ENCODE results near the gene NPPB.

The NPPB gene

GRCh38 chr1:11874624-11875023, 15.9 kb upstream of the NPPB start:
- TF ChIP-seq CTCF (IDR thresholded peaks at IDR 0.05; ENCODE audit: borderline replicate concordance, insufficient read depth, low read depth, low read length) = no peak

GRCh38 chr1:11874258-11874562, 15.5 kb upstream of the NPPB start:
- no peak overlapping the region for H3K4me3 ChIP-seq (ENCODE audit: low read depth, low read length)
- no peak for TF ChIP-seq CTCF (IDR thresholded peaks at IDR 0.05; ENCODE audit: borderline replicate concordance, insufficient read depth, low read depth, low read length)

More at GRCh38 chr1:11874624-11875023, 15.9 kb upstream of the NPPB start:
- no peak overlapping the region for H3K4me3 ChIP-seq (ENCODE audit: low read depth, low read length)

DNA sequence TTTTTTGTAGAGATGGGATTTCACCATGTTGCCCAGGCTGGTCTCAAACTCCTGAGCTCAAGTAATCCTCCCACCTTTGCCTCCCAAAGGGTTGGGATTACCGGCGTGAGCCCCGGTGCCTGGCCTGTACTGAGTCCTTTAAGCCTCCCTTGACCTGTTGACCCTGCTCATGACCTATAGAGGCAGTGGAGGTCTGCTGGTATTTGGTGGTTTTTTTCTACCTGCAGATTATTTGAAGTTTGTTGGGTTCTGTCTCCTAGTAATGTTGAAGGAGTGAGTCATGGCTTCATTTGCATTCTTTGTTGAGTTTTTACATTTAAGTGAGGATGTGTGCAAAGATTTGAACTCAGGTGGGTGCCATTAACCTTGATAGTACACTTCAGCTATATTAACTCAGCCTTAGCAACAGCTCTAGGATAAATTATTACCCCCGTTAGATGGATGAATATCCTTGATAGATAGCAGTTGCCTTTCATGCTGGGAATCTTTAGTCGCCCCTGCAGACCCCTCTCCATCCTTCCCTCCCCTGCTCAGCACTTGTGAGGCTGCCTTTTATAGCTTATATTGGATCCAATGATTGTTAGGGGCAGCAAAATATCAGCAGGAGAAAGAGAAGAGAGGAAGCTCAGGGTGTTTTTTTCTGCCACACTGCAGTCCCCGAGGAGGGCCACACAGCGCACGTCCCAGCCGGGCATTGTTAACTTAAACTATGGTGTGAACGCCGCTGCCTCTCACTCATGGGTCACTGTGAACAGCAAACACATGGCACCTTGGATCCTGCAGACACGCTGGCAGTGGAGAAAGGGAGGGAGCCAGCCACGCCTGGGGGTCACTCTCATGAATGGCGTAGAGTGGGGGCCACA, 14.9 kb upstream of the NPPB start:
- TF ChIP-seq CTCF (IDR thresholded peaks at IDR 0.05; ENCODE audit: borderline replicate concordance, insufficient read depth, low read depth, low read length) = no peak
- no peak overlapping the region for H3K4me3 ChIP-seq (ENCODE audit: low read depth, low read length)

DNA sequence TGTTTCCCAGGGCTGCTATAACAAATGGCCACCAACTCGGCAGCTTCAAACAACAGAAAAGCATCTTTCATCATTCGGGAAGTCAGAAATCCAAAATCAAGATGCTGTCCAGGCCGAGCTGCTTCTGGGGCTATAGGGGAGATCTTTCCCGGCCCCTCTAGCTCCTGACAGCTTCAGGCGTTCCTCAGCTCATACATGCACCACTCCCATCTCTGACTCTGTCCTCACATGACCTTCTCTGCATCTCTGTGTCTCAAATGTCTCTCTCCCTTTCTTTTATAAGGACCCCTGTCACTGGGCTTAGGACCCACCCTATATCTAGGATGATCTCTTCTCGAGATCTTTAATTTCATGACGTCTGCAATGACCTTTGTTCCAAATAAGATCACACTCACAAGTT, 13.8 kb upstream of the NPPB start:
- no peak overlapping the region for H3K4me3 ChIP-seq (ENCODE audit: low read depth, low read length)
- TF ChIP-seq CTCF (IDR thresholded peaks at IDR 0.05; ENCODE audit: borderline replicate concordance, insufficient read depth, low read depth, low read length) = no peak

DNA sequence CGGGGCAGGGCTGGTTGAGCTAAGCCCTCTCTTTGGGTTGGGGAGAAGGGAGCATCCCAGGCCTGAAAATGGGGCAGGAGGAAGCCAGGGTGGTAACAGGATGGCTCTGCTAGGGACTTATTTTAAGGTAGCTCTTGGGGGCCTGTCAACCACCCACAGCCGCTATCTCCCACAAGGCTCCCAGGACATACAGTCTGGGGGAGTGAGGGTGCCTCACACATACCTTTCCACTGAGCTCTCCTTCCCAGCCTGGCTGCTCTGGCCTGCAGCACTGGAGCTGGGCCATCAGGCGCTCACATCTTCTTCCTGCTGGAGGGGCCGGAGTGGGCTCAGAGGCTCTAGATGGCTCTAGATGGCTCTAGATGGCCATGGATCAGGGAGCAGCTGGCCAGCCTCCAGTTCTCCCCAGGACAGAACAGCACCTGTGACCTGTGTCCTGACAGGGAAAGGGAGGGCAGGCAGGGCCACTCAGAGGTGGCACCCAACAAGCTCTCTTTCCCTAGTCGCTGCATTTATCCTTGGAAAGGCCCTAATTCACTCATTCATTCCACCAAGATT, 11.0 kb upstream of the NPPB start:
- no peak for TF ChIP-seq CTCF (IDR thresholded peaks at IDR 0.05; ENCODE audit: borderline replicate concordance, insufficient read depth, low read depth, low read length)
- no peak overlapping the region for H3K4me3 ChIP-seq (ENCODE audit: low read depth, low read length)

GRCh38 chr1:11869104-11869503, 10.4 kb upstream of the NPPB start:
- no peak overlapping the region for H3K4me3 ChIP-seq (ENCODE audit: low read depth, low read length)
- TF ChIP-seq CTCF (IDR thresholded peaks at IDR 0.05; ENCODE audit: borderline replicate concordance, insufficient read depth, low read depth, low read length) = no peak
